T-helper 1 cell treated with Interleukin-12 subunit alpha and Interleukin-12 subunit beta and Interleukin-4 antibody, amounts not matched to agents 30 μg/mL and 1 μg/mL, for 36 hours (primary cell): ENCODE measurements around the gene DDB1.

Source experiments
- H3K27ac Mint-ChIP-seq: one replicate; pipeline ENCODE4 v1.8.0; 2021; ENCODE audit warnings: mild to moderate bottlenecking, mixed read lengths
- H3K27me3 Mint-ChIP-seq: one replicate; pipeline ENCODE4 v1.8.0; 2021; ENCODE audit warnings: low read depth, mixed read lengths
- H3K36me3 Mint-ChIP-seq: one replicate; pipeline ENCODE4 v1.8.0; 2021; ENCODE audit warnings: low read depth, mixed read lengths
- H3K4me1 Mint-ChIP-seq: one replicate; pipeline ENCODE4 v1.8.0; 2021; ENCODE audit warnings: low read depth, mixed read lengths
- H3K4me3 Mint-ChIP-seq: one replicate; pipeline ENCODE4 v1.8.0; 2021; ENCODE audit warnings: mild to moderate bottlenecking, moderate library complexity, mixed read lengths
- H3K9me3 Mint-ChIP-seq: one replicate; pipeline ENCODE4 v1.8.0; 2021; ENCODE audit warnings: mixed read lengths

DDB1 gene

GRCh38 chr11:61281581-61282250 is 51.2 kb downstream of the DDB1 start:
- Mint-ChIP-seq H3K4me3 (no peak overlapping the region), H3K9me3 (no peaks in the 10 kb centered on the region), H3K4me1 (peaks cover 3% of the 10 kb centered on the region), H3K36me3 (no peaks in the 10 kb centered on the region), H3K27ac (no peak overlapping the region), H3K27me3 (no peaks in the 10 kb centered on the region)

- Mint-ChIP-seq H3K4me3 (no peak overlapping the region), H3K36me3 (no peaks in the 10 kb centered on the region), H3K27ac (no peak overlapping the region), H3K4me1 (peaks cover 3% of the 10 kb centered on the region), H3K9me3 (no peaks in the 10 kb centered on the region), H3K27me3 (no peaks in the 10 kb centered on the region)
These were observed 51.9 kb downstream of the DDB1 start for GRCh38 chr11:61280883-61281580.

GRCh38 chr11:61279934-61280659 is 52.8 kb downstream of the DDB1 start:
- Mint-ChIP-seq H3K4me1 (peaks cover 3% of the 10 kb centered on the region), H3K27ac (no peak overlapping the region), H3K4me3 (no peak overlapping the region), H3K36me3 (no peaks in the 10 kb centered on the region), H3K9me3 (no peaks in the 10 kb centered on the region), H3K27me3 (no peaks in the 10 kb centered on the region)

- H3K9me3 Mint-ChIP-seq: no peaks in the 10 kb centered on the region
- H3K4me1 Mint-ChIP-seq: peaks cover 3% of the 10 kb centered on the region
- no peaks in the 10 kb centered on the region for H3K36me3 Mint-ChIP-seq
- H3K27me3 Mint-ChIP-seq: no peaks in the 10 kb centered on the region
- H3K4me3 Mint-ChIP-seq: no peak overlapping the region
- H3K27ac Mint-ChIP-seq: no peak overlapping the region
These were observed 54.9 kb downstream of the DDB1 start for GRCh38 chr11:61278001-61278470.

- H3K9me3 Mint-ChIP-seq: no peaks in the 10 kb centered on the region
- H3K4me1 Mint-ChIP-seq: peaks cover 3% of the 10 kb centered on the region
- H3K27ac Mint-ChIP-seq: no peak overlapping the region
- no peaks in the 10 kb centered on the region for H3K27me3 Mint-ChIP-seq
- no peak overlapping the region for H3K4me3 Mint-ChIP-seq
- H3K36me3 Mint-ChIP-seq: no peaks in the 10 kb centered on the region
These were observed 55.5 kb downstream of the DDB1 start for GRCh38 chr11:61277186-61278000.

GRCh38 chr11:61275191-61275590 is 57.7 kb downstream of the DDB1 start:
- Mint-ChIP-seq H3K4me3 (no peak overlapping the region), H3K4me1 (peaks cover 4% of the 10 kb centered on the region), H3K9me3 (no peaks in the 10 kb centered on the region), H3K36me3 (no peaks in the 10 kb centered on the region), H3K27ac (no peak overlapping the region), H3K27me3 (no peaks in the 10 kb centered on the region)

- peaks cover 6% of the 10 kb centered on the region for H3K4me1 Mint-ChIP-seq
- no peak overlapping the region for H3K27ac Mint-ChIP-seq
- H3K36me3 Mint-ChIP-seq: no peaks in the 10 kb centered on the region
- no peaks in the 10 kb centered on the region for H3K9me3 Mint-ChIP-seq
- no peaks in the 10 kb centered on the region for H3K27me3 Mint-ChIP-seq
- H3K4me3 Mint-ChIP-seq: no peak overlapping the region
These were observed 58.8 kb downstream of the DDB1 start for GRCh38 chr11:61274084-61274483.

- Mint-ChIP-seq H3K4me1 (peaks cover 8% of the 10 kb centered on the region), H3K9me3 (no peaks in the 10 kb centered on the region), H3K4me3 (no peak overlapping the region), H3K27ac (no peak overlapping the region), H3K36me3 (no peaks in the 10 kb centered on the region), H3K27me3 (no peaks in the 10 kb centered on the region)
These were observed 59.5 kb downstream of the DDB1 start for GRCh38 chr11:61273178-61274078.

- Mint-ChIP-seq H3K9me3 (no peaks in the 10 kb centered on the region), H3K4me1 (peaks cover 8% of the 10 kb centered on the region), H3K27me3 (no peaks in the 10 kb centered on the region), H3K4me3 (no peak overlapping the region), H3K27ac (no peak overlapping the region), H3K36me3 (no peaks in the 10 kb centered on the region)
These were observed 60.2 kb downstream of the DDB1 start for GRCh38 chr11:61272731-61273130.

GRCh38 chr11:61270354-61271076 is 62.4 kb downstream of the DDB1 start:
- Mint-ChIP-seq H3K27ac (peak overlapping the region; percentile 78), H3K4me1 (peaks cover 8% of the 10 kb centered on the region), H3K4me3 (no peak overlapping the region), H3K9me3 (no peaks in the 10 kb centered on the region), H3K36me3 (peaks cover under 1% of the 10 kb centered on the region), H3K27me3 (no peaks in the 10 kb centered on the region)

GRCh38 chr11:61268588-61269250 is 64.2 kb downstream of the DDB1 start:
- Mint-ChIP-seq H3K27me3 (no peaks in the 10 kb centered on the region), H3K4me3 (no peak overlapping the region), H3K27ac (no peak overlapping the region), H3K9me3 (no peaks in the 10 kb centered on the region), H3K36me3 (peaks cover 2% of the 10 kb centered on the region), H3K4me1 (peaks cover 8% of the 10 kb centered on the region)

- peaks cover 2% of the 10 kb centered on the region for H3K36me3 Mint-ChIP-seq
- H3K27ac Mint-ChIP-seq: no peak overlapping the region
- peaks cover 8% of the 10 kb centered on the region for H3K4me1 Mint-ChIP-seq
- H3K9me3 Mint-ChIP-seq: no peaks in the 10 kb centered on the region
- no peaks in the 10 kb centered on the region for H3K27me3 Mint-ChIP-seq
- H3K4me3 Mint-ChIP-seq: no peak overlapping the region
These were observed 65.5 kb downstream of the DDB1 start for GRCh38 chr11:61267437-61267841.

GRCh38 chr11:61266602-61267001 is 66.3 kb downstream of the DDB1 start:
- no peak overlapping the region for H3K27ac Mint-ChIP-seq
- H3K4me3 Mint-ChIP-seq: no peak overlapping the region
- H3K36me3 Mint-ChIP-seq: peaks cover 2% of the 10 kb centered on the region
- no peaks in the 10 kb centered on the region for H3K27me3 Mint-ChIP-seq
- H3K4me1 Mint-ChIP-seq: peaks cover 8% of the 10 kb centered on the region
- H3K9me3 Mint-ChIP-seq: no peaks in the 10 kb centered on the region
